B cell (primary cell): ENCODE data around the gene RUFY3. TPM values are rescaled to one million over a fixed set of nuclear protein-coding genes. Genes with fewer than 3 reads are reported as not detected.
"Not testable (repeated sequence)": the region's sequence is repeated elsewhere in the genome, so short reads cannot be mapped to it uniquely, and the experiment has no call there.

Source experiments
- ATAC-seq: fragments of 200-7000 bp; cut with Tn5 transposase; one replicate; pipeline ENCODE4 v1.10.0; 2021; ENCODE audit warnings: low read depth, mild to moderate bottlenecking, moderate number of reproducible peaks, moderate library complexity
- CTCF ChIA-PET: fragments of 350-600 bp; sonication (Branson Sonifier 250); formaldehyde crosslinking; loops from one replicate; lab custom pipeline; 2021; ENCODE audit warnings: antibody characterized with exemption, inconsistent platforms; lab: Charles Lee
- POLR2A ChIA-PET: fragments of 350-600 bp; sonication (Branson Sonifier 250); formaldehyde crosslinking; loops from one replicate; lab custom pipeline; 2021; ENCODE audit warnings: antibody characterized with exemption; lab: Charles Lee
- DNase-seq: peaks from one replicate; pipeline ENCODE4 v3.0.0; 2013
- H2AFZ ChIP-seq: 2 replicates; pipeline ENCODE4 v1.6.1; 2012; ENCODE audit warnings: mild to moderate bottlenecking, low read depth, low read length; ENCODE audit not compliant: insufficient read depth, poor library complexity, severe bottlenecking
- H3K27ac ChIP-seq, 2 donors: 1 replicate in 1 of 2; 2 replicates in 1 of 2; pipeline ENCODE4 v1.5.1; 2012 to 2013; ENCODE audit warnings: low read length in 2 of 2, mild to moderate bottlenecking in 2 of 2, moderate library complexity in 1 of 2
- H3K27me3 ChIP-seq, 4 experiments: fragments of 200-600 bp in 1 of 4; sonication (generic) in 1 of 4; replicated peaks in 1 of 4; 1 replicate in 2 of 4; 2 replicates in 2 of 4; pipeline versions ENCODE4 v1.6.1 to v1.7.0; 2013 to 2016; ENCODE audit warnings: low read length in 3 of 4, mild to moderate bottlenecking in 2 of 4, mixed read lengths in 1 of 4, moderate library complexity in 1 of 4; ENCODE audit not compliant: insufficient read depth in 4 of 4, control insufficient read depth in 3 of 4; ENCODE audit errors: control extremely low read depth in 1 of 4
- H3K36me3 ChIP-seq, 2 experiments: replicated peaks in 1 of 2; 1 replicate in 1 of 2; 2 replicates in 1 of 2; pipeline versions ENCODE4 v1.6.1 to v1.7.1; 2013; ENCODE audit warnings: low read length in 1 of 2; ENCODE audit not compliant: insufficient read depth in 2 of 2, control insufficient read depth in 1 of 2; ENCODE audit errors: control extremely low read depth in 1 of 2, extremely low read depth in 1 of 2
- H3K4me1 ChIP-seq, 2 donors: fragments of 200-600 bp in 1 of 2; sonication (generic) in 1 of 2; 1 replicate in 1 of 2; 2 replicates in 1 of 2; pipeline versions ENCODE4 v1.5.1 to v1.6.1; 2013 to 2017; ENCODE audit warnings: low read length in 2 of 2; ENCODE audit not compliant: control insufficient read depth in 2 of 2, insufficient read depth in 2 of 2
- H3K4me2 ChIP-seq: replicated peaks from 2 replicates; pipeline ENCODE3; 2012; ENCODE audit warnings: mild to moderate bottlenecking, low read depth, low read length; ENCODE audit not compliant: poor library complexity, severe bottlenecking
- H3K4me3 ChIP-seq, 5 experiments: fragments of 200-600 bp in 1 of 5; sonication (generic) in 1 of 5; 1 replicate in 3 of 5; 2 replicates in 2 of 5; pipeline versions ENCODE4 v1.5.1 to v1.7.0; 2011 to 2016; ENCODE audit warnings: low read length in 4 of 5, mild to moderate bottlenecking in 4 of 5, low read depth in 2 of 5, control low read depth in 1 of 5, moderate library complexity in 1 of 5; ENCODE audit not compliant: insufficient read depth in 1 of 5; ENCODE audit errors: control extremely low read depth in 1 of 5, extremely low read depth in 1 of 5
- H3K79me2 ChIP-seq: fragments of 200-600 bp; sonication (generic); one replicate; pipeline ENCODE4 v1.6.0; 2016; ENCODE audit warnings: low read length; ENCODE audit not compliant: control insufficient read depth, insufficient read depth
- H3K9ac ChIP-seq: fragments of 200-600 bp; sonication (generic); 2 replicates; pipeline ENCODE4 v1.6.1; 2017; ENCODE audit warnings: mild to moderate bottlenecking, low read length, moderate library complexity
- H3K9me3 ChIP-seq, 3 donors: one replicate each; pipeline versions ENCODE4 v1.6.1 to v1.7.1; 2013; ENCODE audit warnings: low read length in 2 of 3; ENCODE audit not compliant: control insufficient read depth in 2 of 3, insufficient read depth in 1 of 3; ENCODE audit errors: control extremely low read depth in 1 of 3
- H4K20me1 ChIP-seq: 2 replicates; pipeline ENCODE4 v1.6.0; 2012; ENCODE audit warnings: mild to moderate bottlenecking, low read length; ENCODE audit not compliant: insufficient read depth, control insufficient read depth, poor library complexity, severe bottlenecking
- H3K27ac Mint-ChIP-seq: one replicate; pipeline ENCODE4 v1.8.0; 2021; ENCODE audit warnings: mixed read lengths
- H3K27me3 Mint-ChIP-seq: one replicate; pipeline ENCODE4 v1.8.0; 2021; ENCODE audit warnings: mixed read lengths
- H3K4me1 Mint-ChIP-seq: one replicate; pipeline ENCODE4 v1.8.0; 2021; ENCODE audit warnings: mixed read lengths
- H3K4me3 Mint-ChIP-seq: one replicate; pipeline ENCODE4 v1.8.0; 2021; ENCODE audit warnings: mixed read lengths
- H3K9me3 Mint-ChIP-seq: one replicate; pipeline ENCODE4 v1.8.0; 2022; ENCODE audit warnings: mixed read lengths; ENCODE audit not compliant: insufficient read depth
- CTCF ChIP-seq: fragments of 200-600 bp; IDR thresholded peaks from one replicate; pipeline ENCODE4 v1.8.0; 2022; ENCODE audit warnings: antibody characterized with exemption, mild to moderate bottlenecking
- EZH2 ChIP-seq: IDR thresholded peaks from 2 replicates; pipeline ENCODE4 v1.6.1; 2012; ENCODE audit warnings: borderline replicate concordance, low read depth, mild to moderate bottlenecking, moderate library complexity, low read length; ENCODE audit not compliant: insufficient read depth, poor library complexity, severe bottlenecking
- WGBS: methylation state at CpG from one replicate; pipeline ENCODE4 v1.1.5; 2013; ENCODE audit warnings: missing lambda C conversion rate; ENCODE audit not compliant: insufficient coverage; 5-methylcytosine and 5-hydroxymethylcytosine counted together
- intact Hi-C: fragments of 100-400 bp; cut with micrococcal nuclease; formaldehyde crosslinking; loops from one replicate; pipeline ENCODE4 v1.10.0; 2022
- polyA plus RNA-seq: library from polyadenylated mRNA; depleted of rRNA; stranded (reverse); fragments of >200 nt; gene quantifications from 2 replicates; pipeline ENCODE4 v1.2.3, GENCODE V29; 2012
- total RNA-seq, 2 donors: library from RNA; stranded (reverse); fragments of 120-200 nt in 1 of 2; gene quantifications; 1 replicate in 1 of 2; 2 replicates in 1 of 2; pipeline versions ENCODE4 v1.2.3 to v1.2.4, GENCODE V29; 2013 to 2022

RUFY3 gene
- total and polyA plus RNA-seq, 2 donors (not counting 1 experiment from before 2014, with no cell fraction given) = 26.1 to 74.1 TPM

DNA sequence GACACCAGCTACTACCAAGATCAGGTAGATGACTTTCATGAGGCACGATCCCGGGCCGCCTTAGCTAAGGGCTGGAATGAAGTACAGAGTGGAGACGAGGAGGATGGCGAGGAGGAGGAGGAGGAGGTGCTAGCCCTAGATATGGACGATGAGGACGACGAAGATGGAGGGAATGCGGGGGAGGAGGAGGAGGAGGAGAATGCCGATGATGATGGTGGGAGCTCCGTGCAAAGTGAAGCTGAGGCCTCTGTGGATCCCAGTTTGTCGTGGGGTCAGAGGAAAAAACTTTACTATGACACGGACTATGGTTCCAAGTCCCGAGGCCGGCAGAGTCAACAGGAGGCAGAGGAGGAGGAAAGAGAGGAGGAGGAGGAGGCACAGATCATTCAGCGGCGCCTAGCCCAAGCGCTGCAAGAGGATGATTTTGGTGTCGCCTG is 33.0 kb upstream of the RUFY3 start:
- peaks cover 18% of the 10 kb centered on the region for H3K79me2 ChIP-seq
- peak overlapping the region; percentile 96 for H3K9ac ChIP-seq
- H3K4me1 ChIP-seq = peaks cover 24 to 32% of the 10 kb centered on the region in 2 donors
- peak overlapping the region; percentile 66 to 97 (median 92) for H3K4me3 ChIP-seq
- no peaks in the 10 kb centered on the region for H3K9me3 Mint-ChIP-seq
- H3K27ac ChIP-seq = peak overlapping the region; percentile 96 to 98
- no peaks in the 10 kb centered on the region for H3K9me3 ChIP-seq
- ATAC-seq = no peak
- no peaks in the 10 kb centered on the region for H3K36me3 ChIP-seq
- H3K27ac Mint-ChIP-seq = peak overlapping the region; percentile 100
- peak overlapping the region; percentile 96 for H2AFZ ChIP-seq
- CTCF ChIA-PET = interaction anchor here (0.7 to 6.5 kb wide), 15 partner anchors 9 to 321 kb away, joined by 3 to 59 read pairs (median 7); partner anchors contain the start of gene DCK
- POLR2A ChIA-PET = interaction anchor here (1.7 to 2.2 kb wide), 3 partner anchors 15 to 46 kb away, joined by 7 to 13 read pairs (median 11); no protein-coding TSS in a partner anchor
- TF ChIP-seq CTCF (no peak), EZH2 (no peak)
- peaks cover 39% of the 10 kb centered on the region for H3K4me1 Mint-ChIP-seq
- H4K20me1 ChIP-seq = no peaks in the 10 kb centered on the region
- H3K4me2 ChIP-seq = peak overlapping the region; percentile 88
- no peak for DNase-seq
- H3K4me3 Mint-ChIP-seq = peak overlapping the region; percentile 100
- WGBS = 4% methylated on average over 18 of the region's 19 CpGs
- no peaks in the 10 kb centered on the region for H3K27me3 ChIP-seq
- H3K27me3 Mint-ChIP-seq = no peaks in the 10 kb centered on the region
- intact Hi-C loops = loop anchor here (1.0 to 5.0 kb wide), 6 partner anchors 11 to 308 kb away; partner anchors contain the start of gene GRSF1

GRCh38 chr4:70691661-70692060 is 30.1 kb upstream of the RUFY3 start:
- H3K27me3 ChIP-seq = no peaks in the 10 kb centered on the region
- no peaks in the 10 kb centered on the region for H3K27me3 Mint-ChIP-seq
- no peaks in the 10 kb centered on the region for H3K9me3 Mint-ChIP-seq
- intact Hi-C loops = no loop called here
- peak overlapping the region; percentile 12 for H3K4me2 ChIP-seq
- no peaks in the 10 kb centered on the region for H3K36me3 ChIP-seq
- no peak for DNase-seq
- H3K4me1 Mint-ChIP-seq = peaks cover 40% of the 10 kb centered on the region
- ChIA-PET CTCF (interaction anchor here (0.7 to 6.5 kb wide), 3 partner anchors 10 to 27 kb away, joined by 3 to 59 read pairs (median 3); no protein-coding TSS in a partner anchor), POLR2A (interaction anchor here (0.6 to 1.3 kb wide), 3 partner anchors 14 to 153 kb away, joined by 4 to 5 read pairs (median 4); no protein-coding TSS in a partner anchor)
- H3K27ac Mint-ChIP-seq = no peak overlapping the region
- H3K9me3 ChIP-seq = no peaks in the 10 kb centered on the region
- no peak overlapping the region for H2AFZ ChIP-seq
- H3K4me3 Mint-ChIP-seq = no peak overlapping the region
- peak overlapping the region in 1 of 2 donors; percentile 39 for H3K27ac ChIP-seq
- no peak overlapping the region for H3K4me3 ChIP-seq
- H4K20me1 ChIP-seq = no peaks in the 10 kb centered on the region
- no peak for ATAC-seq
- no peak overlapping the region for H3K9ac ChIP-seq
- no CpG with 5 or more reads among the region's 1 CpG for WGBS
- TF ChIP-seq CTCF = no peak
- no peak for TF ChIP-seq EZH2
- H3K79me2 ChIP-seq = peaks cover 15% of the 10 kb centered on the region
- H3K4me1 ChIP-seq = peaks cover 24 to 32% of the 10 kb centered on the region in 2 donors

GRCh38 chr4:70694633-70695032 is 27.1 kb upstream of the RUFY3 start:
- H3K4me1 ChIP-seq = peaks cover 12 to 14% of the 10 kb centered on the region in 2 donors
- ChIA-PET POLR2A (interaction anchor here (0.6 kb wide), 1 partner anchor 207 kb away, joined by 3 read pairs; no protein-coding TSS in a partner anchor), CTCF (interaction anchor here (0.7 to 6.5 kb wide), 3 partner anchors 9 to 56 kb away, joined by 3 to 59 read pairs (median 3); no protein-coding TSS in a partner anchor)
- H3K9me3 Mint-ChIP-seq, H3K4me2 ChIP-seq, H2AFZ ChIP-seq, H3K79me2 ChIP-seq, H4K20me1 ChIP-seq, ATAC-seq, H3K4me3 Mint-ChIP-seq, H3K27ac ChIP-seq, H3K9ac ChIP-seq, H3K9me3 ChIP-seq, H3K36me3 ChIP-seq, H3K27me3 Mint-ChIP-seq, H3K27ac Mint-ChIP-seq, H3K27me3 ChIP-seq, DNase-seq, intact Hi-C loops, H3K4me3 ChIP-seq: not testable (repeated sequence)
- 92% methylated on average over 2 of the region's 7 CpGs for WGBS
- H3K4me1 Mint-ChIP-seq = peaks cover 22% of the 10 kb centered on the region
